Progenitor cell of endocrine pancreas (in vitro differentiated cells): Measurements from ENCODE around the gene SERPINB7. TPM values are rescaled to one million over a fixed set of nuclear protein-coding genes. Genes with fewer than 3 reads are reported as not detected.

Experiments used
- DNase-seq: peaks from one replicate; pipeline ENCODE4 v3.0.0; 2021; ENCODE audit warnings: low spot score; ENCODE audit not compliant: unreplicated experiment
- H3K27ac Mint-ChIP-seq: 2 replicates; pipeline ENCODE4 v1.8.0; 2021; ENCODE audit warnings: mild to moderate bottlenecking, moderate library complexity, mixed read lengths
- H3K27me3 Mint-ChIP-seq: 2 replicates; pipeline ENCODE4 v1.8.0; 2021; ENCODE audit warnings: mixed read lengths
- H3K36me3 Mint-ChIP-seq: 2 replicates; pipeline ENCODE4 v1.8.0; 2022; ENCODE audit warnings: mixed read lengths; ENCODE audit not compliant: insufficient read depth
- H3K4me1 Mint-ChIP-seq: 2 replicates; pipeline ENCODE4 v1.8.0; 2021; ENCODE audit warnings: low read depth, mixed read lengths
- H3K4me3 Mint-ChIP-seq: 2 replicates; pipeline ENCODE4 v1.8.0; 2021; ENCODE audit warnings: low read depth, mild to moderate bottlenecking, moderate library complexity, mixed read lengths
- H3K9me3 Mint-ChIP-seq: 2 replicates; pipeline ENCODE4 v1.8.0; 2021; ENCODE audit warnings: low read depth, mixed read lengths
- CTCF ChIP-seq: fragments of 200-600 bp; sonication (generic); IDR thresholded peaks from one replicate; pipeline ENCODE4 v1.5.0; 2021; ENCODE audit warnings: antibody characterized with exemption, mild to moderate bottlenecking; ENCODE audit not compliant: unreplicated experiment
- total RNA-seq: library from RNA; stranded (reverse); gene quantifications from 2 replicates; pipeline ENCODE4 v1.2.1, GENCODE V29; 2021

SERPINB7 gene
- total RNA-seq, 1 donor from 2014 or later = not detected

GRCh38 chr18:63773551-63773950 is 1.7 kb upstream of the SERPINB7 start:
- Mint-ChIP-seq H3K4me3 (no peak overlapping the region), H3K27ac (no peak overlapping the region), H3K27me3 (no peaks in the 10 kb centered on the region), H3K36me3 (no peaks in the 10 kb centered on the region), H3K9me3 (no peaks in the 10 kb centered on the region), H3K4me1 (no peaks in the 10 kb centered on the region)
- TF ChIP-seq CTCF = no peak
- DNase-seq = no peak

- Mint-ChIP-seq H3K36me3 (no peaks in the 10 kb centered on the region), H3K4me1 (no peaks in the 10 kb centered on the region), H3K4me3 (no peak overlapping the region), H3K27ac (no peak overlapping the region), H3K9me3 (no peaks in the 10 kb centered on the region), H3K27me3 (no peaks in the 10 kb centered on the region)
- TF ChIP-seq CTCF = no peak
- no peak for DNase-seq
Observed at GRCh38 chr18:63774511-63774910, 707 bp upstream of the SERPINB7 start.

- Mint-ChIP-seq H3K4me1 (no peaks in the 10 kb centered on the region), H3K27me3 (no peaks in the 10 kb centered on the region), H3K27ac (no peak overlapping the region), H3K4me3 (no peak overlapping the region), H3K36me3 (no peaks in the 10 kb centered on the region), H3K9me3 (no peaks in the 10 kb centered on the region)
- TF ChIP-seq CTCF = no peak
- no peak for DNase-seq
Observed at GRCh38 chr18:63779386-63779785, 4.2 kb downstream of the SERPINB7 start.

GRCh38 chr18:63783394-63783793 is 8.2 kb downstream of the SERPINB7 start:
- Mint-ChIP-seq H3K9me3 (no peaks in the 10 kb centered on the region), H3K4me1 (no peaks in the 10 kb centered on the region), H3K27me3 (no peaks in the 10 kb centered on the region), H3K27ac (no peak overlapping the region), H3K4me3 (no peak overlapping the region), H3K36me3 (no peaks in the 10 kb centered on the region)
- no peak for TF ChIP-seq CTCF
- no peak for DNase-seq

GRCh38 chr18:63784787-63785452 is 9.7 kb downstream of the SERPINB7 start:
- no peak for TF ChIP-seq CTCF
- H3K27ac Mint-ChIP-seq = no peak overlapping the region
- DNase-seq = no peak

More at GRCh38 chr18:63784787-63785452, 9.7 kb downstream of the SERPINB7 start:
- no peak overlapping the region for H3K4me3 Mint-ChIP-seq
- H3K36me3 Mint-ChIP-seq = no peaks in the 10 kb centered on the region
- no peaks in the 10 kb centered on the region for H3K4me1 Mint-ChIP-seq
- no peaks in the 10 kb centered on the region for H3K9me3 Mint-ChIP-seq
- no peaks in the 10 kb centered on the region for H3K27me3 Mint-ChIP-seq
